K562 (cell line): Measurements from ENCODE around the gene UNC5C.

Source experiments
- YY1 ChIP-seq, 3 experiments: IDR thresholded peaks; 2 replicates each; pipeline ENCODE4 v1.6.1; 2011; ENCODE audit warnings: low read length in 2 of 3, mild to moderate bottlenecking in 2 of 3, moderate library complexity in 2 of 3, borderline replicate concordance in 1 of 3, control low read depth in 1 of 3, low read depth in 1 of 3; ENCODE audit not compliant: insufficient read depth in 3 of 3, insufficient replicate concordance in 2 of 3, control insufficient read depth in 1 of 3, insufficient read length in 1 of 3; ENCODE audit errors: extremely low read depth in 1 of 3
- ZNF143 ChIP-seq: sonication (generic); formaldehyde crosslinking; IDR thresholded peaks from 2 replicates; pipeline ENCODE4 v1.9.0; 2022; ENCODE audit warnings: mild to moderate bottlenecking, missing genetic modification reagents

DNA sequence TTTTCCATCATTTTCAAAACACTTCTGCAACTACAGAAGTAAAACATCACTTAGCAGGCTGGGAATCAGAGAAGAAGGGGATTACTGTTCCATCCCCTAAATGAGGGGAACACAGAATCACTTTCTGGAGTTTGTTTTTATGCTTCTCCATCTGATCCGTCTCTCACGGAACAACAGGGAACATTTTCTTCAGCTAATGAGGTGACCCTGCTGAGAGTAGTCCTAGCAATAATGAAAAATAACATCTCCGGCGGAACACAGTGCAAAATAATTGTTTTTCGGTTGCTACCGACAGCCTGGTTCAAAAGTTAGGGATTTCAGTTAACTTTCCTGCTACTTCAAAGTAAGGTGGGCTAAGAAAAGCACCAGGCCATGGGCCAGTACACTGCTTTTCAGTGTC, 322.9 kb downstream of the UNC5C start:
- TF ChIP-seq YY1 (IDR thresholded peaks at IDR 0.05; ENCODE audit: borderline replicate concordance in 1 of 3, control insufficient read depth in 1 of 3, extremely low read depth in 1 of 3, insufficient read depth in 3 of 3, insufficient read length in 1 of 3, insufficient replicate concordance in 2 of 3, low read depth in 1 of 3, low read length in 2 of 3) (no peak), ZNF143 (CRISPR knock-in tag) (no peak)
